Retinal pigment epithelial cell (primary cell): ENCODE data around the gene CCR5AS.
"Not testable (repeated sequence)": the region's sequence is repeated elsewhere in the genome, so short reads cannot be mapped to it uniquely, and the experiment has no call there.

Source experiments
- DNase-seq: peaks from one replicate; pipeline ENCODE4 v3.0.0-alpha.2; 2010; ENCODE audit warnings: low read depth
- H3K4me3 ChIP-seq: 2 replicates; pipeline ENCODE4 v1.5.1; 2011; ENCODE audit warnings: mild to moderate bottlenecking, low read length, control low read depth, moderate library complexity
- TF ChIP-seq, protein P1 (sequence below): conservative IDR thresholded peaks from 2 replicates; pipeline ENCODE4 v1.5.1; 2011; ENCODE audit warnings: low read depth, low read length, control low read depth, inconsistent platforms

Gene CCR5AS

DNA sequence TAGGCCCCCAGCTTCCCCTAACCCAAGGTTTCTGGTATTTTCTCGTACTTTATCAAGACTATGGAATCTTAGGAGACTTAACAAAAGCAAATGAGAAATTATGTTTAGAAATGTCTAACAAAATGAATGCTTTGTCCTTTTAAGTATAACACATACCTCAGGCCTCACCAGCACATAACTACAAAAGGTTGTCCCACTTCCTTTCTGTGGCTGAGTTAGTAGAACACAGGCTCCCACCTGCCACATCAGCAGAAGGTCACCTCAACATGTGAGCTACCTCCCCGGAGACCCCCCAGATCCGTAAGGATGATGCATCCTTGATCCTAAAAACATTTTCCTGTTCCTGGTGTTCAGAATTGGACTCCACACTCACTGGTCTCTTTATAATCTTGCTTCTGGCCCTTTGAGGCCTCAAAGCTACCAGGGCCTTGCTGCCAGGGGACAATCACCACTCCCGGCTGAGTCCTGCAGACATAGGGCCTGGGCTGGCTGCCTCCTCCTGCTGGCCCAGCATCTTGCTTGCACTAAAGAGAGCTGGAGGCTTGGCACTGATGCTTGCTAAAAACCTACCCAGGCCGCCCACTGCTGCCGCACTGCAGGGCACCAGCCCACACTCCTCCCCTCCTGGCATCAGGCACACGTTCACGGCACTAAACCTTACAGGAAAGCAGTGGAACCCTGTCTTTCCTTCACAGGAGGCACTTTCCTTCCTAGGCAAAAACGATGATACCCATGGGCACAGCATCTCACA lies 3.0 kb upstream of the CCR5AS start:
- TF ChIP-seq, protein P1, sequence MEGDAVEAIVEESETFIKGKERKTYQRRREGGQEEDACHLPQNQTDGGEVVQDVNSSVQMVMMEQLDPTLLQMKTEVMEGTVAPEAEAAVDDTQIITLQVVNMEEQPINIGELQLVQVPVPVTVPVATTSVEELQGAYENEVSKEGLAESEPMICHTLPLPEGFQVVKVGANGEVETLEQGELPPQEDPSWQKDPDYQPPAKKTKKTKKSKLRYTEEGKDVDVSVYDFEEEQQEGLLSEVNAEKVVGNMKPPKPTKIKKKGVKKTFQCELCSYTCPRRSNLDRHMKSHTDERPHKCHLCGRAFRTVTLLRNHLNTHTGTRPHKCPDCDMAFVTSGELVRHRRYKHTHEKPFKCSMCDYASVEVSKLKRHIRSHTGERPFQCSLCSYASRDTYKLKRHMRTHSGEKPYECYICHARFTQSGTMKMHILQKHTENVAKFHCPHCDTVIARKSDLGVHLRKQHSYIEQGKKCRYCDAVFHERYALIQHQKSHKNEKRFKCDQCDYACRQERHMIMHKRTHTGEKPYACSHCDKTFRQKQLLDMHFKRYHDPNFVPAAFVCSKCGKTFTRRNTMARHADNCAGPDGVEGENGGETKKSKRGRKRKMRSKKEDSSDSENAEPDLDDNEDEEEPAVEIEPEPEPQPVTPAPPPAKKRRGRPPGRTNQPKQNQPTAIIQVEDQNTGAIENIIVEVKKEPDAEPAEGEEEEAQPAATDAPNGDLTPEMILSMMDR = no peak
- no peak for DNase-seq

GRCh38 chr3:46408853-46409252 lies 2.0 kb upstream of the CCR5AS start:
- H3K4me3 ChIP-seq = no peak overlapping the region
- DNase-seq = no peak
- TF ChIP-seq, protein P1 = no peak

More for the DNA sequence above, 3.0 kb upstream of the CCR5AS start:
- no peak overlapping the region for H3K4me3 ChIP-seq

DNA sequence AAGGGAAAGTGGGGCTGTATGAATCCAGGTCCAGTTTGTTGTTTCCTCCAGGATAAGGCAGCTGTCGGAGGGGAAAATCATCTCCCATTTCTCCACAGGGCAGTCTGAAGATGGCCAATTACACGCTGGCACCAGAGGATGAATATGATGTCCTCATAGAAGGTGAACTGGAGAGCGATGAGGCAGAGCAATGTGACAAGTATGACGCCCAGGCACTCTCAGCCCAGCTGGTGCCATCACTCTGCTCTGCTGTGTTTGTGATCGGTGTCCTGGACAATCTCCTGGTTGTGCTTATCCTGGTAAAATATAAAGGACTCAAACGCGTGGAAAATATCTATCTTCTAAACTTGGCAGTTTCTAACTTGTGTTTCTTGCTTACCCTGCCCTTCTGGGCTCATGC lies 1.1 kb upstream of the CCR5AS start:
- DNase-seq = no peak
- TF ChIP-seq, protein P1 = no peak
- no peak overlapping the region for H3K4me3 ChIP-seq

GRCh38 chr3:46406443-46406787 lies 451 bp downstream of the CCR5AS start:
- H3K4me3 ChIP-seq = no peak overlapping the region
- no peak for DNase-seq
- TF ChIP-seq, protein P1 = no peak

GRCh38 chr3:46405301-46406019 lies 1.4 kb downstream of the CCR5AS start:
- H3K4me3 ChIP-seq = no peak overlapping the region
- no peak for DNase-seq
- TF ChIP-seq, protein P1 = no peak

- DNase-seq, H3K4me3 ChIP-seq: not testable (repeated sequence)
Measured at GRCh38 chr3:46402902-46403301, 4.0 kb downstream of the CCR5AS start.

- H3K4me3 ChIP-seq = no peak overlapping the region
- no peak for DNase-seq
- TF ChIP-seq, protein P1 = no peak
Measured at GRCh38 chr3:46401579-46401978, 5.3 kb downstream of the CCR5AS start.
